SK-N-SH (cell line): Measurements from ENCODE around the gene MMP14. TPM values are rescaled to one million over a fixed set of nuclear protein-coding genes. Genes with fewer than 3 reads are reported as not detected.

ENCODE experiments used
- CTCF ChIA-PET: fragments of 300-600, 350-600 bp; formaldehyde crosslinking; extraction: SDS; loops from one replicate; lab custom pipeline; 2021; lab: Yijun Ruan, JAX
- POLR2A ChIA-PET: fragments of 350-600 bp; sonication (Branson Sonifier 250); formaldehyde crosslinking; extraction: SDS; loops from one replicate; lab custom pipeline; 2020; ENCODE audit warnings: antibody characterized with exemption, inconsistent platforms; lab: Yijun Ruan, JAX
- DNase-seq: peaks from one replicate; pipeline ENCODE4 v3.0.0; 2012
- H2AFZ ChIP-seq: fragments of 200-600 bp; sonication (generic); 2 replicates; pipeline ENCODE4 v1.8.1; 2016; ENCODE audit warnings: antibody characterized with exemption, mild to moderate bottlenecking, low read depth
- H3F3A ChIP-seq: fragments of 200-600 bp; sonication (generic); replicated peaks from 2 replicates; pipeline ENCODE3; 2016; ENCODE audit warnings: antibody characterized with exemption, mild to moderate bottlenecking; ENCODE audit not compliant: insufficient read depth
- H3K27ac ChIP-seq, 2 experiments: fragments of 200-500 bp in 1 of 2; fragments of 200-600 bp in 1 of 2; sonication (Bioruptor generic) in 1 of 2; sonication (generic), shearing (Covaris generic) in 1 of 2; 2 replicates each; pipeline versions ENCODE4 v1.5.1 to v1.6.1; 2014 to 2016; ENCODE audit warnings: low read depth in 2 of 2, inconsistent platforms in 1 of 2, low read length in 1 of 2, mild to moderate bottlenecking in 1 of 2, mixed read lengths in 1 of 2
- H3K27me3 ChIP-seq: fragments of 200-600 bp; sonication (generic), shearing (Covaris generic); 2 replicates; pipeline ENCODE4 v1.6.1; 2016; ENCODE audit warnings: mixed run types; ENCODE audit not compliant: insufficient read depth
- H3K36me3 ChIP-seq, 2 experiments: fragments of 200-500 bp in 1 of 2; fragments of 200-600 bp in 1 of 2; sonication (Bioruptor generic) in 1 of 2; sonication (generic) in 1 of 2; replicated peaks in 1 of 2; 2 replicates each; pipeline versions ENCODE3 to v1.5.1; 2014 to 2016; ENCODE audit warnings: low read length in 1 of 2, mild to moderate bottlenecking in 1 of 2; ENCODE audit not compliant: insufficient read depth in 2 of 2, control insufficient read depth in 1 of 2
- H3K4me1 ChIP-seq, 2 experiments: fragments of 200-500 bp in 1 of 2; fragments of 200-600 bp in 1 of 2; sonication (Bioruptor generic) in 1 of 2; sonication (generic), shearing (Covaris generic) in 1 of 2; 2 replicates each; pipeline versions ENCODE4 v1.5.1 to v1.6.1; 2014 to 2016; ENCODE audit warnings: low read depth in 1 of 2, low read length in 1 of 2, mixed run types in 1 of 2; ENCODE audit not compliant: insufficient read depth in 2 of 2, control insufficient read depth in 1 of 2
- H3K4me2 ChIP-seq: fragments of 200-600 bp; sonication (generic), shearing (Covaris generic); 2 replicates; pipeline ENCODE4 v1.6.1; 2017; ENCODE audit warnings: mixed run types
- H3K4me3 ChIP-seq, 2 experiments: fragments of 200-500 bp in 1 of 2; fragments of 200-600 bp in 1 of 2; sonication (Bioruptor generic) in 1 of 2; sonication (generic), shearing (Covaris generic) in 1 of 2; 2 replicates each; pipeline versions ENCODE4 v1.5.1 to v1.8.1; 2014 to 2016; ENCODE audit warnings: low read depth in 2 of 2, inconsistent platforms in 1 of 2, low read length in 1 of 2, mild to moderate bottlenecking in 1 of 2, mixed read lengths in 1 of 2, moderate library complexity in 1 of 2
- H3K79me2 ChIP-seq: fragments of 200-600 bp; sonication (generic); 2 replicates; pipeline ENCODE4 v1.8.1; 2017; ENCODE audit warnings: mild to moderate bottlenecking; ENCODE audit not compliant: insufficient read depth
- H3K9ac ChIP-seq: fragments of 200-600 bp; sonication (generic); 2 replicates; pipeline ENCODE4 v1.6.1; 2017; ENCODE audit warnings: mixed run types
- H3K9me2 ChIP-seq: fragments of 200-600 bp; sonication (generic); 2 replicates; pipeline ENCODE4 v1.6.1; 2017; ENCODE audit warnings: mixed run types
- H3K9me3 ChIP-seq: fragments of 200-600 bp; sonication (generic); 2 replicates; pipeline ENCODE4 v1.6.1; 2017; ENCODE audit warnings: mixed run types, mild to moderate bottlenecking, moderate library complexity
- H4K20me1 ChIP-seq: fragments of 200-600 bp; sonication (generic); 2 replicates; pipeline ENCODE4 v1.6.1; 2017; ENCODE audit warnings: mild to moderate bottlenecking, mixed run types; ENCODE audit not compliant: insufficient read depth
- CHD2 ChIP-seq: fragments of 150-350 bp; IDR thresholded peaks from 2 replicates; pipeline ENCODE4 v1.6.1; 2018; ENCODE audit warnings: low read length; ENCODE audit not compliant: partially characterized antibody
- ELF1 ChIP-seq: IDR thresholded peaks from 2 replicates; pipeline ENCODE4 v1.4.0; 2012
- EP300 ChIP-seq, 2 experiments: IDR thresholded peaks; 2 replicates each; pipeline versions ENCODE4 v1.4.0 to v1.6.1; 2012; ENCODE audit warnings: borderline replicate concordance in 1 of 2, low read depth in 1 of 2, low read length in 1 of 2
- EZH2phosphoT487 ChIP-seq: fragments of 200-600 bp; sonication (generic); IDR thresholded peaks from 2 replicates; pipeline ENCODE4 v1.6.1; 2017; ENCODE audit warnings: low read depth, mixed run types, mild to moderate bottlenecking, antibody characterized with exemption, moderate library complexity, borderline replicate concordance
- FOSL2 ChIP-seq: IDR thresholded peaks from 2 replicates; pipeline ENCODE4 v1.4.0; 2012; ENCODE audit warnings: low read depth, mild to moderate bottlenecking, moderate library complexity, borderline replicate concordance
- FOXJ3 ChIP-seq: sonication (generic); formaldehyde crosslinking; IDR thresholded peaks from 2 replicates; pipeline ENCODE4 v1.5.1; 2020; ENCODE audit warnings: mild to moderate bottlenecking, missing genetic modification reagents
- FOXM1 ChIP-seq: IDR thresholded peaks from 2 replicates; pipeline ENCODE4 v1.4.0; 2012; ENCODE audit warnings: low read depth, mild to moderate bottlenecking
- GABPA ChIP-seq: IDR thresholded peaks from 2 replicates; pipeline ENCODE4 v1.4.0; 2012; ENCODE audit warnings: low read depth, mild to moderate bottlenecking
- NRF1 ChIP-seq: IDR thresholded peaks from 2 replicates; pipeline ENCODE4 v1.6.1; 2012; ENCODE audit warnings: low read depth, mild to moderate bottlenecking, low read length
- RAD21 ChIP-seq: IDR thresholded peaks from 2 replicates; pipeline ENCODE4 v1.6.1; 2012; ENCODE audit warnings: mild to moderate bottlenecking, low read length
- RCOR1 ChIP-seq: fragments of 150-350 bp; IDR thresholded peaks from 2 replicates; pipeline ENCODE4 v1.6.1; 2017; ENCODE audit warnings: antibody characterized with exemption, low read length
- RFX5 ChIP-seq: IDR thresholded peaks from 2 replicates; pipeline ENCODE4 v1.6.1; 2012; ENCODE audit warnings: mild to moderate bottlenecking, improper control_type of control experiment, low read length
- SIN3A ChIP-seq: IDR thresholded peaks from 2 replicates; pipeline ENCODE4 v1.6.1; 2012; ENCODE audit warnings: low read depth, mild to moderate bottlenecking, low read length, moderate library complexity, borderline replicate concordance
- SMC3 ChIP-seq: IDR thresholded peaks from 2 replicates; pipeline ENCODE4 v1.6.1; 2012; ENCODE audit warnings: low read depth, low read length, improper control_type of control experiment
- TAF1 ChIP-seq: IDR thresholded peaks from 2 replicates; pipeline ENCODE4 v1.6.1; 2012; ENCODE audit warnings: low read depth, mild to moderate bottlenecking, low read length, moderate library complexity, borderline replicate concordance
- TCF12 ChIP-seq: IDR thresholded peaks from 2 replicates; pipeline ENCODE4 v1.4.0; 2012
- TEAD4 ChIP-seq: IDR thresholded peaks from 2 replicates; pipeline ENCODE4 v1.4.0; 2012; ENCODE audit warnings: mild to moderate bottlenecking, borderline replicate concordance; ENCODE audit not compliant: insufficient read depth
- WGBS: methylation state at CpG from one replicate; pipeline ENCODE4 v1.1.6; 2017; ENCODE audit warnings: low lambda C conversion rate; 5-methylcytosine and 5-hydroxymethylcytosine counted together
- polyA plus RNA-seq, 3 experiments: library from polyadenylated mRNA; depleted of rRNA; stranded (reverse); fragments of >200 nt; gene quantifications; 2 replicates each; pipeline ENCODE4 v1.2.3, GENCODE V29; 2012
- TF ChIP-seq, protein P1 (sequence below): IDR thresholded peaks from 2 replicates; pipeline ENCODE4 v1.4.0; 2012; ENCODE audit warnings: low read depth, borderline replicate concordance
- TF ChIP-seq, protein P2 (sequence below): IDR thresholded peaks from 2 replicates; pipeline ENCODE4 v1.4.0; 2012; ENCODE audit warnings: low read depth, borderline replicate concordance
- TF ChIP-seq, protein P3 (sequence below): fragments of 200-600 bp; sonication (generic); IDR thresholded peaks from 2 replicates; pipeline ENCODE4 v1.6.1; 2017; ENCODE audit warnings: antibody characterized with exemption, mild to moderate bottlenecking, moderate library complexity
- TF ChIP-seq, protein P4 (sequence below): fragments of 150-350 bp; IDR thresholded peaks from 2 replicates; pipeline ENCODE4 v1.6.1; 2016; ENCODE audit warnings: mild to moderate bottlenecking, low read depth, low read length

MMP14 gene
- polyA plus RNA-seq, 1 of the 3 experiments (the other 2 are of a cell fraction) = 139 TPM

DNA sequence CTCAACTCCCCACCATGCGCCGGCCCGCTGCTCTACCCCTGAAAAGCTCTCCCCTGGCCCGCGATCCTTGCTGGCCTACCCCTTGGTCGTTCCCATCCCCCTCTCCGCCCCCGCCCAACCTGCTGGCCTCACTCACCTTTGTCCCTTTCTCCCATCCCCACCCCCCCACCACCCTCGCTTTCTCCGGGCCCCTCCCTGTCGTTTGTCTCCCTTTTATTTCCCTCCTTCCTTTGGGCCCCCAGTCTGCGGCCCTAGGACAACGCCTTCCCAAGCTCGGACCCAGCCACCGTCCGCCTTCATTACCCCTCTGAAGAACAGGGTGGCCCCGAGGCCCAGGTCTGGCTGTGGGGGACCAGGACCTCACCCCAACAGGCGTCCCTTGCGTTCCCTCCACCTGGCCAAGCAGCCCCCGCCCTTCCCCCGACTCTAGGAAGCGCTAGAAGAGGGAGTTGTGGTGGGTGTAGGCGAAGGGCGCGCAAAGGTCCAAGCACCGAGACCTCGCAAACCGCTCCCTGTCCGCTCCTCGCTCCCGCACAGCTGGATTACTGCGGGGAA lies 14.3 kb upstream of the MMP14 start:
- ChIA-PET CTCF (interaction anchor here (0.5 to 19.1 kb wide), 40 partner anchors 10 to 432 kb away, joined by 3 to 472 read pairs (median 5); partner anchors contain the start of genes LRP10, MMP14, OXA1L and PRMT5), POLR2A (interaction anchor here (1.2 to 1.3 kb wide), 3 partner anchors 26 to 31 kb away, joined by 4 to 7 read pairs (median 4); no protein-coding TSS in a partner anchor)
- peaks cover 8 to 13% of the 10 kb centered on the region in 2 experiments; a peak in 2 of 4 replicates for H3K4me1 ChIP-seq
- no peak overlapping the region; the same call in 1 of the 2 replicates for H3K4me2 ChIP-seq
- H3K9ac ChIP-seq = no peak overlapping the region
- no peak for TF ChIP-seq TCF12
- TF ChIP-seq CHD2 = no peak
- no peak for TF ChIP-seq FOXJ3 (CRISPR knock-in tag)
- TF ChIP-seq ELF1 = no peak
- TF ChIP-seq, protein P1, sequence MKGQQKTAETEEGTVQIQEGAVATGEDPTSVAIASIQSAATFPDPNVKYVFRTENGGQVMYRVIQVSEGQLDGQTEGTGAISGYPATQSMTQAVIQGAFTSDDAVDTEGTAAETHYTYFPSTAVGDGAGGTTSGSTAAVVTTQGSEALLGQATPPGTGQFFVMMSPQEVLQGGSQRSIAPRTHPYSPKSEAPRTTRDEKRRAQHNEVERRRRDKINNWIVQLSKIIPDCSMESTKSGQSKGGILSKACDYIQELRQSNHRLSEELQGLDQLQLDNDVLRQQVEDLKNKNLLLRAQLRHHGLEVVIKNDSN = no peak
- TF ChIP-seq, protein P2, sequence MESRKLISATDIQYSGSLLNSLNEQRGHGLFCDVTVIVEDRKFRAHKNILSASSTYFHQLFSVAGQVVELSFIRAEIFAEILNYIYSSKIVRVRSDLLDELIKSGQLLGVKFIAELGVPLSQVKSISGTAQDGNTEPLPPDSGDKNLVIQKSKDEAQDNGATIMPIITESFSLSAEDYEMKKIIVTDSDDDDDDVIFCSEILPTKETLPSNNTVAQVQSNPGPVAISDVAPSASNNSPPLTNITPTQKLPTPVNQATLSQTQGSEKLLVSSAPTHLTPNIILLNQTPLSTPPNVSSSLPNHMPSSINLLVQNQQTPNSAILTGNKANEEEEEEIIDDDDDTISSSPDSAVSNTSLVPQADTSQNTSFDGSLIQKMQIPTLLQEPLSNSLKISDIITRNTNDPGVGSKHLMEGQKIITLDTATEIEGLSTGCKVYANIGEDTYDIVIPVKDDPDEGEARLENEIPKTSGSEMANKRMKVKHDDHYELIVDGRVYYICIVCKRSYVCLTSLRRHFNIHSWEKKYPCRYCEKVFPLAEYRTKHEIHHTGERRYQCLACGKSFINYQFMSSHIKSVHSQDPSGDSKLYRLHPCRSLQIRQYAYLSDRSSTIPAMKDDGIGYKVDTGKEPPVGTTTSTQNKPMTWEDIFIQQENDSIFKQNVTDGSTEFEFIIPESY = no peak
- TF ChIP-seq NRF1 = no peak
- no peak for TF ChIP-seq FOXM1
- TF ChIP-seq, protein P3, sequence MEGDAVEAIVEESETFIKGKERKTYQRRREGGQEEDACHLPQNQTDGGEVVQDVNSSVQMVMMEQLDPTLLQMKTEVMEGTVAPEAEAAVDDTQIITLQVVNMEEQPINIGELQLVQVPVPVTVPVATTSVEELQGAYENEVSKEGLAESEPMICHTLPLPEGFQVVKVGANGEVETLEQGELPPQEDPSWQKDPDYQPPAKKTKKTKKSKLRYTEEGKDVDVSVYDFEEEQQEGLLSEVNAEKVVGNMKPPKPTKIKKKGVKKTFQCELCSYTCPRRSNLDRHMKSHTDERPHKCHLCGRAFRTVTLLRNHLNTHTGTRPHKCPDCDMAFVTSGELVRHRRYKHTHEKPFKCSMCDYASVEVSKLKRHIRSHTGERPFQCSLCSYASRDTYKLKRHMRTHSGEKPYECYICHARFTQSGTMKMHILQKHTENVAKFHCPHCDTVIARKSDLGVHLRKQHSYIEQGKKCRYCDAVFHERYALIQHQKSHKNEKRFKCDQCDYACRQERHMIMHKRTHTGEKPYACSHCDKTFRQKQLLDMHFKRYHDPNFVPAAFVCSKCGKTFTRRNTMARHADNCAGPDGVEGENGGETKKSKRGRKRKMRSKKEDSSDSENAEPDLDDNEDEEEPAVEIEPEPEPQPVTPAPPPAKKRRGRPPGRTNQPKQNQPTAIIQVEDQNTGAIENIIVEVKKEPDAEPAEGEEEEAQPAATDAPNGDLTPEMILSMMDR = no peak
- H3K27me3 ChIP-seq = no peaks in the 10 kb centered on the region
- no peaks in the 10 kb centered on the region for H3K79me2 ChIP-seq
- peak overlapping the region; percentile 79; the same call in 1 of the 2 replicates for H2AFZ ChIP-seq
- 98% methylated on average over 31 of the region's 32 CpGs for WGBS
- DNase-seq = no peak
- H3K4me3 ChIP-seq = no peak overlapping the region
- H3K9me3 ChIP-seq = no peaks in the 10 kb centered on the region
- no peaks in the 10 kb centered on the region for H3F3A ChIP-seq
- H3K36me3 ChIP-seq = no peaks in the 10 kb centered on the region
- H3K27ac ChIP-seq = no peak overlapping the region
- H4K20me1 ChIP-seq = no peaks in the 10 kb centered on the region
- no peaks in the 10 kb centered on the region for H3K9me2 ChIP-seq

DNA sequence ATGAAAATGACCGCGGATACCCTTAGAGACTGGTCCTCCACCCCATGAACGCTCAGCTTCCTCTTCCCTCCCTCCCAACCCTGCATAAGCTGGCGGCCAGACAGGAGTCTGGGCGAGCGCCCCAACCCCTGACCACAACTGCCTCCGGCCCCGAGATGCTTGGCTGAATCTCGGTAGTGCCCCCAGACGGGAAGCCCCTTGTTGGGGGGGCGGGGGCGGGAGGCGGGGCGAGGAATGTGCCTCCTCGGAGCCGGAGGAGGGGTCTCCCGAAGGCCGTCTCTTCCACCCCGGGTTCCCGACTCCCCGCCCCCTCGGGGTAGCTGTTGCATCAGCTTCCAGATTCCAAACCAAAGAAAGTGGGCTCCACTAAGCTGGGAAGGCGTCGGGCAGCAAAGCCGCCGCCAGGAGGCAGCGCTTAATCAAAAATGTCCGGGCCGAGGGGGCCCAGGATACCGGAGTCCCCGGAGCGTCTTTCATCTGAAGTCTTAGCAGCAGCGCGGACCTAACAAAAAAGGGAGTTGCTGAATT lies 13.8 kb upstream of the MMP14 start:
- Histone ChIP-seq H3F3A (no peaks in the 10 kb centered on the region), H3K36me3 (no peaks in the 10 kb centered on the region), H3K9me2 (no peaks in the 10 kb centered on the region), H3K79me2 (no peaks in the 10 kb centered on the region), H3K27me3 (no peaks in the 10 kb centered on the region), H4K20me1 (no peaks in the 10 kb centered on the region), H3K4me2 (peak overlapping the region; percentile 51), H2AFZ (peak overlapping the region; percentile 79), H3K4me3 (peak overlapping the region in 1 of 2 experiments; percentile 44; a peak in 1 of 4 replicates), H3K9ac (no peak overlapping the region; the same call in 1 of the 2 replicates), H3K4me1 (peaks cover 8 to 13% of the 10 kb centered on the region in 2 experiments; a peak in 2 of 4 replicates), H3K27ac (peak overlapping the region in 1 of 2 experiments; percentile 15; a peak in 1 of 4 replicates), H3K9me3 (no peaks in the 10 kb centered on the region)
- ChIA-PET POLR2A (interaction anchor here (0.9 to 1.3 kb wide), 4 partner anchors 26 to 49 kb away, joined by 3 to 7 read pairs (median 4); partner anchors contain the start of gene LRP10), CTCF (interaction anchor here (0.5 to 19.1 kb wide), 39 partner anchors 10 to 298 kb away, joined by 3 to 472 read pairs (median 5); partner anchors contain the start of genes LRP10, MMP14, OXA1L and PRMT5)
- WGBS = 21% methylated on average over 33 of the region's 34 CpGs
- peak; percentile 91 for DNase-seq
- TF ChIP-seq, protein P4, sequence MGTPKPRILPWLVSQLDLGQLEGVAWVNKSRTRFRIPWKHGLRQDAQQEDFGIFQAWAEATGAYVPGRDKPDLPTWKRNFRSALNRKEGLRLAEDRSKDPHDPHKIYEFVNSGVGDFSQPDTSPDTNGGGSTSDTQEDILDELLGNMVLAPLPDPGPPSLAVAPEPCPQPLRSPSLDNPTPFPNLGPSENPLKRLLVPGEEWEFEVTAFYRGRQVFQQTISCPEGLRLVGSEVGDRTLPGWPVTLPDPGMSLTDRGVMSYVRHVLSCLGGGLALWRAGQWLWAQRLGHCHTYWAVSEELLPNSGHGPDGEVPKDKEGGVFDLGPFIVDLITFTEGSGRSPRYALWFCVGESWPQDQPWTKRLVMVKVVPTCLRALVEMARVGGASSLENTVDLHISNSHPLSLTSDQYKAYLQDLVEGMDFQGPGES = no peak
- TF ChIP-seq RAD21 (peak; percentile 95), TEAD4 (no peak), FOXM1 (no peak), SIN3A (no peak), RFX5 (no peak; the same call in 1 of the 2 replicates), TAF1 (peak; percentile 46; the same call in 1 of the 2 replicates), RCOR1 (no peak), EZH2phosphoT487 (no peak), TCF12 (no peak), FOSL2 (no peak), EP300 (IDR thresholded peaks at IDR 0.05; ENCODE audit: borderline replicate concordance in 1 of 2, low read depth in 1 of 2, low read length in 1 of 2) (no peak), ELF1 (no peak), SMC3 (peak; percentile 96), GABPA (no peak), NRF1 (no peak)
